IPS-18c (cell line): ENCODE data around the gene NEDD4L.

Experiments
- H3K4me3 ChIP-seq: 2 replicates; pipeline ENCODE4 v1.7.0; 2013; ENCODE audit warnings: low read depth, mild to moderate bottlenecking, low read length, moderate library complexity; ENCODE audit not compliant: insufficient read depth
- H3K9me3 ChIP-seq: one replicate; pipeline ENCODE4 v1.6.1; 2013; ENCODE audit warnings: mild to moderate bottlenecking, low read length, moderate library complexity; ENCODE audit not compliant: control insufficient read depth, insufficient read depth

The NEDD4L gene

DNA sequence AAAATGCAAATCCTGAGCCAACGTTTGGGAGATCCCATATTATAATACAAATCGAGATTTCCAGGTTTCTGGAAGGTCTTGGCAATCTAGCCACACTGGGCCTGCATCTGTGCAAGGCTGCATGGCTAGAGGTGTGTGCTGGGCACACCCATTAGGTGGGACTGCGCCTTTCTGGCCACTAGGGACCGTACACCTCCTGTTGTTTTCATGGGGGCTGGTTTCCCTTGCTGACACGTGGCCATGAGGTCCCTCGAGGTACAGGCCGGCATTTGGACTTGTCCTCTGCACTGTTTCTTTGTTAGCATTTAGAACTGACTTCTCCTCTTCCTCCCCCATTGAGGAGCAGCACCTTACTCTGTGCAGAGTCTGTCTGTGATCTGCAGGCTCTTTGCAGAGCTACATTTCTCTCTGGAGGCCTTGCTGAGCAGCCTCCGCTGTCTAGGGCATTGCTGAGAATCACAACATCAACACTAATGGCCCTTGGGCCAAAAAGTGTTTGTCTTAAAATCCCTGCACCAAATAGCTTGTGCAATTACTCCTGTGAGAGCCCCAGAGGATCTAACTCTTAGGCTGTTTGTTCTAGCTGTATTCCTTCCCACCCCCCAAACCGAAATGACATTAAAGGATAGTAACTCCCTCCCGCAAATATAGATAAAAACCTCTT lies 131.2 kb downstream of the NEDD4L start:
- Histone ChIP-seq H3K4me3 (no peak overlapping the region), H3K9me3 (no peaks in the 10 kb centered on the region)

DNA sequence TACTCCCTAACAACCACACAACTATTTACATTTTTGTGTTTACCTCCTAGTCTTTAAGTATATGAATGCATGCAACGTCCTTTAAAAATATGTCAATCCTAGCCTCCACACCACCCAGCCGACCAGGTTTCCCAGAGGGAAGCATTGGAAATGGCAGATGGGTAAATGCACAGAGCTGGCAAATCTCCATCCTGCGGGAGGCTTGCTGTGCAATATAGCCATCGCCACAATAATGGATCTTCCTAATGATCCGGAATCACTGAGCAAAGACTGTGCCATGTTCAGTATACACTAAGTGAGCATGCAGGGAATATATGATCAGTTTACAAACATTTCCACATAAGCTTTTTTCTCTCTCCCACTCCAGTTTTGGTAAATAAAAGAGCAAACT lies 131.8 kb downstream of the NEDD4L start:
- no peak overlapping the region for H3K4me3 ChIP-seq
- no peaks in the 10 kb centered on the region for H3K9me3 ChIP-seq

DNA sequence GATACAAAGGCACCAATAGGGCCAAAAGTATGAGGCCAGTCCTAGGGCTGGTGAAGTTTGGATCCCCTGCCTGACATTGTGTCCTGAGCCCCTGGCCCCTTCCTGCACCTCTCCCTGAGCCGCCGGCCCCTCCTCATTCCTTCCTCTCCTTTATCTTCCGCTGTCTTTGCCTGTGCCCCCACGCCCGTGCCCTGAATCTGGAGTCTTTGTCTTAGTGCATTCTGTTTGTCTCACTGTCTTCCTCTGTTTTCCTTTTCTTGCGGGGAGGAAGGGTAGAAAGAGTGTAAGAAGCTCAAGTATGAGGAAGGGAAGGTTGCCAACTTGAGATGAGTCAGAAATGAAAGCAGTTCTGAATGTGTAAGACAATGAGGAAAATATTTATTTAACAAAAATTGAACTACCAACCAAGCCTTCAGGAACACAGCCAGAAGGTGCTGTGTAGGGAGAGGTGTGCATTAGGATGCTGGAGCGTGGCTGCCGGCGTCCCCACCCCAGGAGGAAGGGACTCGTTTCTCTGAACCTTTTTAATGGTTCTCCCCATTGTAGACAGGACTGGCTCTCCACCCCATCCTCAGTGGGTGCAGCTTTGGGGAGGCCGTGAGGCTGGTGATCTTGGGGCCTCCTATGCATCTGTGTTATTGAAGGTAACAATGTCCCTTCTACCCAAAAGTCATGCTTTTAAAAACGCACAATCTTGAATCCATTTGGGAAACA lies 133.1 kb downstream of the NEDD4L start:
- H3K4me3 ChIP-seq, result no peak overlapping the region

DNA sequence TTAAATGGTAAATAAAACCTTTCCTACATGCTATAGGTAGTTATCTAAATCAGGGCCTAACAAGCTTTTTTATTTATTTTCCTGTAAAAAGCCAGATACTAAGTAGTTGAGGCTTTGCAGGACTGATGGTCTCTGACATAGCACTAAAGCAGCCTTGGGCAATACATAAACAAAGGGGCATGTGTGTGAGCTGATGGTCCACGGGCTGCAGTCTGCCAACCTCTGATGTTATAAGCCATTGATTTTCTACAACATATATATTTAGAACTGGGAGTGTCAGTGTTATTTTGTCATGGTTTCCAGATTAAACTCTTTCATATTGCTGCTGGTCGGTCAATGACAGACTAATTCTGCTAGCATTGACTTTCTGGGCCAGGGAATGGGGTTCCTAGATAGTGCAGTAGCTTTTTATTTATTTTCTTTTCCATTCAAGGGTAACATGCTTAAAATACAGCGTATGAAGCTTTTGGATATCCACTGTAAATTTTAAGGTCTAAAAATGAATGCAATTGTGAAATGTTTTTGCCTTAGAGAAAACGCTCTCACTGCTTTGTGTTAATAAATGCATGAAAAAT lies 134.0 kb downstream of the NEDD4L start:
- H3K9me3 ChIP-seq, result no peaks in the 10 kb centered on the region
- no peak overlapping the region for H3K4me3 ChIP-seq

More for the DNA sequence above, 133.1 kb downstream of the NEDD4L start:
- no peaks in the 10 kb centered on the region for H3K9me3 ChIP-seq

DNA sequence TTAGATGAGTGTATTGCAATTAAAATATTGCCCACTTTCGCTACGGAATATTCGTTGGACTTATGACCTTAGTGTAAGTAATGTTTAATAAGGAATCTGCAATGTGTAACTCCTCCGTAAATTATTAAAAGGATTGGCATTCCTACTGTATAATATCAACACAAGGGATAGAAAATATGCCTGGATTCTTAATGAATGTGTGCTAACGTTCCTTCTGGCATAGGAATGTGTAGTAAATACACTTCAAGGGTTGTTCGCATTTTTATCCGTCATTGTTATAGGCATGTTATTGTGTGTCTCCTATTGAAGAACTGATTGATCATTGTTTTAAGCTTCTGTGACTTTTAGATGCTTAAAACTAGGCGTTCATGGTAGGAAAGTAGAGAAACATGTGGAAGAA lies 134.5 kb downstream of the NEDD4L start:
- H3K4me3 ChIP-seq, result no peak overlapping the region

DNA sequence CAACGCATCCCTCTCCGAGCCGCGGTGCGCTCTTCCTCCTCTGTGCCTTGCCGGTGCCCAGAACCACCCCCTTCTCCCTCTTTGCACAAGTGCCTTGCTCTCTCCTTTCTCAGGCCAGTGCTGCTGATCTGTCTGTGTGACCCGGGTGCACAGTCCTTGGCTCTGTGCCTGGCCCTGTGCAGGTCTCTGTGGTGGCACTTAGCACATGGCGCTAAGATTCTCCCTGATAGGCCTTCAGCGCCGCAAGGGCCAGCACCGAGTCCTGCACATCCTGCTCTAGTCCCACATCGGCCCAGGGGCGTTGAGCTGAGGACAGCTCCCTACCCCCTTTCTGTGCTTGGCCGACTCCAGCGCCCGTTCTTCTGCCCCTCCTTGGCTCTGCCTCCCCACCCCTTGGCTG lies 136.1 kb downstream of the NEDD4L start:
- H3K9me3 ChIP-seq, result no peaks in the 10 kb centered on the region
- H3K4me3 ChIP-seq, result no peak overlapping the region

More for the DNA sequence above, 134.5 kb downstream of the NEDD4L start:
- no peaks in the 10 kb centered on the region for H3K9me3 ChIP-seq

DNA sequence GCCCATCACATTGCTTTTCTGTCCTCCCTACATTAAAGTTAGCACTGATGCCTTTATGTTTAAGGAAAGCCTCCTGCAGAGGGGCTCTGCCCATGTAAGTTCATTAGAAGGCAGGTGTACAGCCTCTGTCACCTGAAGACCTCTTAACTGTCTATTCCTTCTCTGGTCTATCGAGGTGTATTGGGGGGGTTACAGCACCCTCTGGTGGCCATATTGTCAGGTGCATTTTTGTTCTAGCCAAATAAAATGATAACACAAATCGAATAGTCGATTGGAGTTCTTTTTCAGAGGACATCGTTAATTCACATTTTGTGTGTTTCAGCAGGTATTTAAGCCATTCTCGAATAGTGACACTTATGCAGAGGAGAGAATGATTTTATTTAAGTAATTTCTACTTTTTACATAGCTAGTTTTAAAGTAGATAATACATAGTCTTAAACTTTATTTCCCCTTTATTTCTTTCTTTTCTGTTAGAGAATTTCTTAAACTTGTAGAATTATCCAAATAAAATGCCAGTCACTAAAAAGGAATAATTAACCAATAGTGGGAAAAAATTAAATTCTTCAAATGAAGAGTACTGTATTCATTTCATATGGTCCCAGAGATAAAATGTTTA lies 136.8 kb downstream of the NEDD4L start:
- H3K4me3 ChIP-seq, result no peak overlapping the region
- H3K9me3 ChIP-seq, result no peaks in the 10 kb centered on the region

DNA sequence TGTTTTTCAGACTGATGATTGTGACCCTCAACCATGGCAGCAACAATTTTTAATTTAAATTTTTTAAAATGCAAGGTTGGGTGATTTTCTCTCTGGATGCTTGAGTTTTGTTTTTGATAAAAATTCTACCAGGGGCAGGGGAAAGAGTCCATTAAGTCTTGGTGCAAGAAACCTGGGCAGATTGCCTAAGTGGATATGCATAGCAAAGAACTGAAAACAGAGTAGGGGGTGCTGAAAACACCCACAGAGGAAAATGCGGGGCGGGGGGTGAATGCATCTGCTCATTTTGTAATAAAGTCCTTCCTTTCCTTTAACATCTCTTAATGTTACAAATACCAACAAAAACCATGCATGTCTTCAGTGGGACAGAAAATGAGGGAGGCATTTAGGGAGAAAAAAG lies 138.0 kb downstream of the NEDD4L start:
- Histone ChIP-seq H3K4me3 (no peak overlapping the region), H3K9me3 (no peaks in the 10 kb centered on the region)

DNA sequence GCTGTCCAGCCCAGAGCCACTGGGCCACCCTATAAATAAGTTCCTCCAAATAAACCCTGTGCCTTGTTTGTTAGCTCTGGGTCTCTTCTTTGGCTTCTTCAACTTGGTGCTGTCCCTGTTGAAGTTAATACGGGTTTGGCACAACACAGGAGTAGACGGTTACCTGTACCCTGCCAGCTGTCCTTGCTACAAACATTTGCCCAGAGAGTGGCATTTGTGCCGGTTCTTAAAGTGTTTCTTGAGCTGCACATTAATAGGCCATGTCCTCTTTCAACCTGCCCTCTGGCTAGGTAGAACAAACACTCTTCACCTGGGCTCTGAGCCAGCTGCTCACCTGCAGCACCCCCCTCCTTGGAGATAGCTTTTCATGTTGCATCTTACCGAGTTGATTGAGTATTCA lies 139.2 kb downstream of the NEDD4L start:
- H3K4me3 ChIP-seq, result no peak overlapping the region
- H3K9me3 ChIP-seq, result no peaks in the 10 kb centered on the region

DNA sequence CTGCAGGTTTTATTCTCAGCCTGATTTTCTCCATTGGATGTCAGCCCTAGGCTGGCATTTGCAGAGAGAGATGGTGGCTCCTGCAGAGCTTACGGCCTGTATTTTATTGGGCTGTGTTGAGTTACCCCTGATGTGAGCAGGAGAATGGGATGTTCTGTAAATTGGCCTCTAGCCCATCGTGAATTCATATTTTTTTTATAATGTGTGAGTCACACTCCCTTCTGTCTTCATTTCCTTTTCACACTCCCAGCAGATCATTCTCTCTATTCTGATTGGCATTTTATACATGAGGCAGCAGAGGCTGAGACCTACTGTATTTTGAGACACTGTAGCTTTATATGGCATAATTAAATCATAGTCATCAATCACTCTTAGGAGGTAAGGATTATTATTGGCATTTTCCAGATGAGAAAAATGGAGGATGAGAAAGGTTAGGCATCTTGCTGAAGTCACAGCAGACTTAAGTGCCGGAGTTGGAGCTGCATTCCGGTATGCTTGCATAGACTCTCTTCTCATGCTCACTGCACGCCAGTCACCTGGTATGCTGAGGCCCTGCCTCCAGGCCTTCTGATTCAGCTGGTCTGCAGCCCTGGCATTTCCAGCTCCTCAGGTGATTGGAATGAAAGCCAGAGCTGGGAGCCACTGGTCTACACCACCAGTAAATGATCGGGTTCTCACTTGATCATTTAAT lies 142.4 kb downstream of the NEDD4L start:
- Histone ChIP-seq H3K4me3 (no peak overlapping the region), H3K9me3 (no peaks in the 10 kb centered on the region)

DNA sequence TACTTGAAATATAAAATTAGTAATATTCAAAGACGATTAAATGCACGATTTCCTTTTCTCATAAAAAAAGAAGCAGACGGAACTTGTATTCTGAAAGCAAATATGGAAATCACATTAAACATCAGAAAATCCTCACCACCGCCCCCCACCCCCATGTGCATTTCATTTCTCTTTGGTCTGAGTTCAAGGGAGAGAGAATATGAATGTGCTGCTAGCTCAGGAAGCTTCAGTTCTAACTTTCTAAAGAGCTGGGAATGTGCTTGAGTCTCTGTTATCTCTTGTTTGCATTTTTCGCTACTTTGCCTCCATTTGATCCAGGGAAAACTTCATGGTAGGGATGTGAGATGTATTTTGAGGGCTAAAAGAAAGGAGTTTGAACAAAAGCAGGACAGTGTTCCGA lies 143.6 kb downstream of the NEDD4L start:
- H3K9me3 ChIP-seq, result no peaks in the 10 kb centered on the region
- H3K4me3 ChIP-seq, result no peak overlapping the region

DNA sequence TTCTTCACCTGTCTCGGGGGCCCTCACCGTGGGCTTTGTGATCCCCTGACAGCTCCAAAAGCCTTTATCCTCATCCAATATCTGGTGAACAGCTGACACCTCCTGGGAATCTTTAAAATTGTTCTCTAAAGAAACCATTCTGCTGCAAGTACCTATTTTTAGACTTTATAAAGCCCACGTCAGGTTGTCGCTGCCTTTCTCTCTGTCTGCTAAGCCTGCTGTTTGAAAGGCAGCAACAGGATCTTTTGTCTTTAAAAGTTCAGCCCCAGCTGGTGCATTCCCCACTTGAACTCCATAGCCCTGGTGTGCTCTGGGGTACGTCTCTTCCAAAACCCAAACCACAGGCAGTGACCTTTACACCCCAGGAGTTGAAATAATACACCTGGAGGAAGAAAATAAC lies 145.0 kb downstream of the NEDD4L start:
- Histone ChIP-seq H3K9me3 (no peaks in the 10 kb centered on the region), H3K4me3 (no peak overlapping the region)

DNA sequence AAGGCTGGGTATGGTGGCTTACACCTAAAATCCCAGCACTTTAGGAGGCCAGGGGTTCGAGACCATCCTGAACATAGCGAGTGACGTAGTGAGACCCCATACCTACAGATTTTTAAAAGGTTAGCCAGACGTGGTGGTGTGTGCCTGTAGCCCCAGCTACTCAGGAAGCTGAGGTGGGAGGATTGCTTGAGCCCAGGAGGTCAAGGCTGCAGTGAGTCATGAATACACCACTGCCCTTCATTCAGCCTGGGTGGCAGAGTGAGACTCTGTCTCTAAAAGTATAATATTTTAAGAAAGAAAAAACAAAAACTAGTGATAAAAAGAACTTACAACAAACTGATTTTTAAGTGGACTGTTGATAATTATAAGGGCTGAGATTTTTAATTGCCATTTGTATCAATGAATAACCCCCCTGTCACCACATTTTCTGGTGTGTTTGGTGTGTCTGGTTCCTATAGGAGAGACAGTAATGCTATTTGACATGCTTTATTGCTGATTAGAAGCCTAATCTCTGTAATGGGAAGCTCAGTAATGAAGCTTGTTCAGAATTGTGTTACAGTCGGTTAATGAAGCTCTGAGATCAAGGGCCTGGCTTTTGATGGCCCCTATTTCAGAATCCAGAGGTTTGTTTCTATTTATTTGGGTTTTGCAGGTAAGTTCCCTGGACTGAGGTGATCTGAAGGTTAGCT lies 147.0 kb downstream of the NEDD4L start:
- H3K4me3 ChIP-seq, result no peak overlapping the region
- no peaks in the 10 kb centered on the region for H3K9me3 ChIP-seq

DNA sequence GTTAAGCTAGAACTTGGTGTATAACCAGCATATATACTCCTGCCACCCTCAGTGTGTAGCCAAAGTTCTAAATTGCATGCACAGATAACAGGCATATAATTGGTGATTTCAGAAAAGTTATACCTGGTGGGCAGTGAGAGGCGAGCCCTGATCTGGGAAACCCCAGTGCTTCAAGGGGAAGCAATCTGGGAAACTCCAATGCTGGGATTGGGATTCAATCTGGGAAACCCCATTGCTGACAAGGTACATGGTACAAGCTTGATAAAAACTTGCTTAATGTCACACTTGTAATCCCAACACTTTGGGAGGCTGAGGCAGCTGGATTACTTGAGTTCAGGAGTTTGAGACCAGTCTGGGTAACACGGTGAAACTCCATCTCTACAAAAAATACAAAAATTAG lies 147.6 kb downstream of the NEDD4L start:
- Histone ChIP-seq H3K4me3 (no peak overlapping the region), H3K9me3 (no peaks in the 10 kb centered on the region)

DNA sequence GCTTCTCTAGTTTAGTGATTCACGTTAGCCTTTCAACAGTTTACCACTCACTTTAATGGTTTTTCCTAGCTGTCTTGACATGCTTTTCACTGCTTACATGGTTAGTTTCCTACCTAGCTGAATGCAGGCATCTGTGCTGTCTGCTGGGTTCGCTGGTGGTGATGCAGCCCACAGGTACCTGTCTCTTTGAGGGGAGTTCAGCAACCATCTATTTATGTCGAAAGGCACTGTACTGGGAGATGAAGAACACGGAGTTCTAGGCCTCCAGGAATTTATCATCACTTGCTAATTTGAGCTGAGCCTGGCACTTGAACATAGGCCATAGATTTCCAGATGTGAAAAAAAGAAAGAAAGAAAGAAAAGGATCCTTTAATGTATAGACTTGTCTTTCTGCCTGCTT lies 148.5 kb downstream of the NEDD4L start:
- no peaks in the 10 kb centered on the region for H3K9me3 ChIP-seq
- H3K4me3 ChIP-seq, result no peak overlapping the region

DNA sequence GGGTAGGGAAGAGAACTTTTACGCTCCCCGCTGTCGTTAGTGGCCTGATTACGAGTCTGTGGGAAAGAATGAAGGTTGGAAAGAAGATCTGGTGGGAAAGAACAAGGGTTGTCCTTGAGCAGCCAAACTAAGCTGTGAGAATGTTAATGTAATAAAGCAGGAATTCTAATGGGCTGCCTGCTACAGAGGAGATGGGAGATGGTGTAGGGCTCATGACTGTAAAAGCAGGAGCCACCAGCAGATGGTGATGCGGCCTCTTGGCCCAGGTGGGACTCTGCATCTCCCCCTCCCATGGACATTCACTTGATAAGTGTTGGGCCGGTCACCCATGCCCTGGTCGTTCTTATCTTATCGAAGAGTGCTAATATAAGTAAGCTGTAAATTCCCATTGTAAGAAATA lies 150.0 kb downstream of the NEDD4L start:
- H3K4me3 ChIP-seq, result no peak overlapping the region
- no peaks in the 10 kb centered on the region for H3K9me3 ChIP-seq

DNA sequence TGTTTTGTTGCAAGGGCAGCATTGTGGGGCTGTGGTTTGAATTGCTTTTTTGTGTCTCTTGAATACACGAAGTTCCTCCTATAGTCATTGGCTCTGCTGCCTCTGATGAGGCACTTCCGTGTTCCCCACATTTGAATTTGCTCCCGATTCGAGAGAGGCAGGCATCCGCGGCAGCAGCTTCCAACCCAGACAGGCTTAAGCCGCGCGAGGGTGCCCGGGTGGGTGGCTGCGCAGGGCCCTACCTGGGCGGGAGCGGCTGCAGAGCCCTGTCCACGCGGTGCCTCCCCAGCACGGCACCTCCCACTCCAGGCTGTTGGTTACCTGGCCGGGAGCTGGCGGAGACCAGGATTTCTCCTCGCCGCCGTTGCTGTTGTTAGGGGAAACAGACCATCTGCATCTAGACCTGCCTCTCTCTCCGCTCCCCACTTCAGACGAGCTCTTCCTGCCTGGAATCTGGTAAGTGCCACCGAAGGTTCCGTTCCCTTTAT lies 151.3 kb downstream of the NEDD4L start:
- H3K4me3 ChIP-seq, result peak overlapping the region; percentile 46
- no peaks in the 10 kb centered on the region for H3K9me3 ChIP-seq
